ENCODE measurements around the gene PDIA6.

GRCh38 chr2:10784719-10785118, 27.9 kb downstream of the PDIA6 start:
- no peak for TF ChIP-seq POLR2A (IDR thresholded peaks at IDR 0.05)
- TF ChIP-seq CTCF (IDR thresholded peaks at IDR 0.05): no peak

Measured in body of pancreas (tissue), 4 donors.